Kidney tubule cell (primary cell): Measurements from ENCODE around the gene EXO1.
"Not testable (repeated sequence)": the region's sequence is repeated elsewhere in the genome, so short reads cannot be mapped to it uniquely, and the experiment has no call there.

Source experiments
- DNase-seq: peaks from one replicate; pipeline ENCODE4 v3.0.0-alpha.2; 2018; ENCODE audit warnings: low spot score

The EXO1 gene

DNA sequence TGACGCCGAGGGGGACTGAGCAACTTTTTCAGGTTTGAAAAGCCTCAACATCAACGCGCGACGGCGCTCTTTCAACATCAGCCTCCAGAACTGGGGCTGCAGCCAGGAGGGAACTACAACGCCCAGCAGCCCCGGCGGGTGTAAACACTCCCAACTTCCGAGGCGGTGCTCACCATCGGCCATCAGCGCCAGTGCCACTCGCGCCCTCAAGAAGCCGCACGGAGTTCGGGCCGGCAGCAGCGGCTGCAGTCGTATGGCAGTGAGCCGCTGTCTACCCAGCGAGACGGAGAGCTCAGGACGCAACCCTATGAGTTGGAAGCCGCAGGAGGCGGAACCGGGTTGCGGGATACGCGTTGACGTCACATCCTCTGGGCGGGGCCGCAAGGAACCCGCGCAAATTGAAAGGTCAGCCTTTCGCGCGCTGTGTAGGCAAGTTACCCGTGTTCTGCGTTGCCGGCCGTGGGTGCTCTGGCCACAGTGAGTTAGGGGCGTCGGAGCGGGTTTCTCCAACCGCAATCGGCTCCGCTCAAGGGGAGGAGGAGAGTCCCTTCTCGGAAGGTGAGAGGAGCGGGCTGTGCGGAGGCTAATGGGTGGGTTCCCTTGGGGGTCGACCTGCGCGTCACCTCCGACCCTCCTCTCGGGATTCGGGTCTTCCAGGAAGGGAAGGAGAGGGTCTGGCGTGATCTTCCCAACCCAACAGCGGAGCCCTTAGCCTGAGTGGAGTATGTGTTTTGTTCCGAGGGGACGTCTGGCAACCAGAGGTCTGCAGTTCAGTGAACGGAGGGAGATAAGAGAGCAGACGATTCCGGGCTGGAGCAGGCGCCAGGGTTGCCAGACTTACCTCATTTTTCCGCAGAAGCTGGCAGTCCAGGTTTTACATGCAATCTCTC, at the start of gene EXO1:
TSS of gene EXO1 (plus strand) at position 409 of the 890 bp plus-strand sequence. CDS start 2,222 bp downstream, outside the sequence.
- peak; percentile 91 for DNase-seq

DNA sequence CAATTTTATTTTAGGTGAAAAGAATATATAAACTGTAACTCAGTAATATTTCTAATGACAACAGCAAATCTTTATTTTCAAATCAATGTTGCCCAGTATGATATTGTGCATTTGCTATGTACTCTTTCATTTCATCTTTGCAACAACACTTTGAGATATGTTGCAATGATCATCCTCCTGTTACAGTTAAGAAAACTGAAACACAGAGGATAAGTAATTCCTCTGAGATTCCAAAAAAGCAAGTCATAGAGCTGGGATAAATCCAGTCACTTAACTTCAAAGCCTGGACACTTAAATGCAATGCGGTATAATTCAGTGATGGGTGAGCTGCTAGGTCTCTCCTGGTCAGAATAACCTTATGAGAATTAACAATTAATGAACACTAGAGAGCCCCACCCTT, 48.6 kb upstream of the EXO1 start:
- DNase-seq, result no peak

DNA sequence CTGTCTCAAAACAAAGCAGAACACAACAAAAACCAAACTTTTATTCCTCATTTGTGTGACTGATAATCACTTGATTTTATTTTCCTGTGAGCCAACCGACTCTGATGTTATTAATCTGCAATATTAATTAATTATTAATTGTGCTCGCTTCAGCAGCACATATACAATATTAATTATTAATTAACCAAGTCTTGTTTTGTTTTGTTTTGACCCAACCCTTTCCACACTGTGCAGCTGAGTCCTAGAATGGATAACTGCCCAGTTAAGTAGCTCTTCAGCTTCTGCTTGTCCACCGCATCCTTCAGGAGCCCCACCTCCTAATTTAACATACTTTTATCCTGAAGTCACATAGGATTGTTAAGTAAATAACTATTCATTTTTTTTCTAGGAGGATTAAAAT, 47.4 kb upstream of the EXO1 start:
- DNase-seq, result no peak

DNA sequence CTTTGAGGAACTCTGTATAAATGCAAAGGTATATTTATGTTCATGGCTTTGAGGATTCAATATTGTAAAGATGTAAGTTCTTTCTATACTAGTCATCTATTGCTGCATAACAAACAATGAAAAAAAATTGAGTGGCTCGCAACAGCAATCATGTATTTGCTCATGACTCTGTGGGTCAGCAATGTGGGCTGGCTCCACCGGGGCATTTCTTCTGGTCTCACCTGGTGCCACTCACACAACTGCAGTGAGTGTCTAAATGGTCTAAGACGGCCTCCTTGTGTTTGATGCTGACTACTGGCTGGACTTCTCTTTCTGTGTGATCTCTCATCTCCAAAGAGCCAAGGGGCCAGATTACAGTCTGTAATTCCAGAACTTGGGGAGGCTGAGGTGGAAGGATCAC, 45.1 kb upstream of the EXO1 start:
- DNase-seq, result peak; percentile 13

DNA sequence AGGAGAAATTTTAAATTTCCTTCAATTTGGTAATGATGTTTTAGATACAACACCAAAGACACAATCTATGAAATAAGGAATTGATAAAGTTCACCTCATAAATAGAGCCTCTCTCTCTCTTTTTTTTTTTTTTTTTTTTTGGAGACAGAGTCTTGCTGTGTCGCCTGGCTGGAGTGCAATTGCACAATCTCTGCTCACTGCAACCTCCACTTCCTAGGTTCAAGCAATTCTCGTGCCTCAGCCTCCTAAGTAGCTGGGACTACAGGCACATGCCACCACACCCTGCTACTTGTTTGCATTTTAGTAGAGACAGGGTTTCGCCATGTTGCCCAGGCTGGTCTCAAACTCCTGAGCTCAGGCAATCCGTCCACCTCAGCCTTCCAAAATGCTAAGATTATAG, 43.3 kb upstream of the EXO1 start:
- DNase-seq, result not testable (repeated sequence)

DNA sequence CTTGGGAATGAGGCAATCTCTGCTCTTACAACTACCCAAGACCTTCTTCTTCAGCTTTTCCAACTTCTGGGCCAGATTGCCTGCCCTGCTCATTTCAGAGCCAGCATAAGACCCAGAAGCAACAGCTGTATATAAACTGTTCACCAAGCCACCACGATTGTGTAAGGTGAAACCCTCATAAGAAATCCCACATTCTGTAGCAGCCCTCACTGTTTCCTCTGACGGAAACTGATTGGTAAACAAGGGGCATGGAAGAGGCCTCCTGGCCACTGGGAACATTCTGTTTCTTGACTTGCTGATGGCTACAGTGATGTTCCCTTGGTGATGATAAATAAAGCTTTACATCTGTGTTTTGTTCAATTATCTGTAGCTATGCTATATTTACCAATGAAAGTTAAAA, 39.7 kb upstream of the EXO1 start:
- DNase-seq, result no peak

DNA sequence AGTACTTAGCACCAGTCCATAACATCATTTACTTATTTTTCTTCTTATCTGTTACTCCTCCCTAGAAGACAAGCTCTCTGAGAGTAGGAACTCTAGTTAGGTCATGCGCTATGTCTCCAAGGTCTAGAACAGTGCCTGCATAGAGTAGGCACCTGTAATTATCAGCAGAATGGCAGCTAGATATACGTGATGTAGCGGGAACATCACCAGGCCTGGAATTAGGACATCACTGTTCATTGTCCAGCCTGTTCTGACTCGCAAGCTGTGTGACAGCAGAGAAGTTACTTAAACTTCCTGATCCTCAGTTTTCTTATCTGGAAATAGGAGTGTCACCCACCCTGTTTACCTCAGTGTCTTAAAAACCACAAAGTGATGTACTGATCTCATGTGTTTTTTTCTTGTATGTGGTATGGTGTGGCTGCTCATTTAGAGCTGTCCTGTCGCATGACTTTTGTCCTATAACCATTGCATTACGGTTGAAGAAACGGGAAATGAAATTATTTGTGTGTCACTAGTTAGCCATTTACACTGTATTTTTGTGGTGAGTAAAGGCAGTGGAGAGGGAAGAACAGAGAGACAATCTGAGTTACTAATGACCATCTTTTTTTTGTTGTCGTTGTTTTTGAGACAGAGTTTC, 37.1 kb upstream of the EXO1 start:
- no peak for DNase-seq

DNA sequence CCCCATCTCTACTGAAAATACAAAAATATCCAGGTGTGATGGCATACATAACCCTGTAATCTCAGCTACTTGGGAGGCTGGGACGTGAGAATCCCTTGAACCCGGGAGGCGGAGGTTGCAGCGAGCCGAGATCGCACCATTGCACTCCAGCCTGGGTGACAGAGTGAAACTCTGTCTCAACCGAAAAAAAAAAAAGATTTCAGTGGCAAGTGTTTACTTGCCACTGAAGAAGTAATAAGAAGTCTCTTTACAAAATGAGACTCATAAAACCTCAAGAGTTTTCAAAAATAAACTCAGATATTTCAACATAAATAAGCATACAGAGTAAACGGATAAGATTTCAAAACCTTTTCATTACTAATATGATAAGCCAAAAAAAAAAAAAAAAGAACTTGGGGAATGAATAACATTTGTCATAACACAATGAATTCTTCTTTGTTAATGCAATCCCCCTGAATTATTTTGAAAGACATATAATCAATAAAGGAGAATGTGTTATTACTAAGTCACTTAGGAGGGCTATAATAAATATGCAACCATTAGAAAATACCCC, 34.2 kb upstream of the EXO1 start:
- DNase-seq, result no peak

DNA sequence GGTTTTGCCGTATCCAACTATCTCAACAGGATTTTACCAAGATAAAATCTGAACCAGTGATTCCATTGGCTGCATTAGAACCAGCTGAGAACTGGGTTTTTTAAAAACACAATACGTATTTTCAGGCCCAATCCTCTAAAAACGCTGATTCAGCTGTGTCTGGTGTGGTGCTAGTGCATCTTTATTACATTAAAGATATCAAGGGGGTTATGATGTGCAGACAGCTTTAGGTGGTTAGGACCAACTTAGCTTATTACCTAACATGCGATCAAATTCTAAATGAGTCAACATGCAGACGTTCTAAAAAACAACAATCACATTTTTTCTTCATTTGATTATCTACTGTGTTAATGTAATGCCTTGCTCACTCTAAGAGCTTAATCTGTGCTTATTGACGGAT, 32.0 kb upstream of the EXO1 start:
- no peak for DNase-seq

DNA sequence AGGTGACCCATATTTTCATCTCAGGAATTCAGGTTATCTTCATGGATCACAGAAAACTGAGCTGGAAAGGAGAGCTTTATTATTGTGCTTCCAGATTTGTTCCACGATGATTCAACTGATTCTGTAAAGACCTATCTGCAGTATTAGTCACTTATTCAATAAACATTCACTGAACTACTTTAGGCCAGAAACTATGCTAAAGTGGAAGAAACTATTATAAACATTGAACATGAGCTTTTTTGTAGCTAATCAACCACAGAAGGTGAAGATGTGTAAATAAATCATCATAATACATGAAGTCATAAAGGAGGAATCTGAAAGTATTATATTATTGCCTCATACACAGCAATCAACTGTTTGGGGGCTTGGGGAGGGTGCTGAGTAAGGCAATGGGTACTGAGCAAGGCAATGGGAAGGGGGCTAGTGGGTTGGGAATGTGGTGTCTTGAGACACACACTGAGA, 30.6 kb upstream of the EXO1 start:
- peak; percentile 47 for DNase-seq

DNA sequence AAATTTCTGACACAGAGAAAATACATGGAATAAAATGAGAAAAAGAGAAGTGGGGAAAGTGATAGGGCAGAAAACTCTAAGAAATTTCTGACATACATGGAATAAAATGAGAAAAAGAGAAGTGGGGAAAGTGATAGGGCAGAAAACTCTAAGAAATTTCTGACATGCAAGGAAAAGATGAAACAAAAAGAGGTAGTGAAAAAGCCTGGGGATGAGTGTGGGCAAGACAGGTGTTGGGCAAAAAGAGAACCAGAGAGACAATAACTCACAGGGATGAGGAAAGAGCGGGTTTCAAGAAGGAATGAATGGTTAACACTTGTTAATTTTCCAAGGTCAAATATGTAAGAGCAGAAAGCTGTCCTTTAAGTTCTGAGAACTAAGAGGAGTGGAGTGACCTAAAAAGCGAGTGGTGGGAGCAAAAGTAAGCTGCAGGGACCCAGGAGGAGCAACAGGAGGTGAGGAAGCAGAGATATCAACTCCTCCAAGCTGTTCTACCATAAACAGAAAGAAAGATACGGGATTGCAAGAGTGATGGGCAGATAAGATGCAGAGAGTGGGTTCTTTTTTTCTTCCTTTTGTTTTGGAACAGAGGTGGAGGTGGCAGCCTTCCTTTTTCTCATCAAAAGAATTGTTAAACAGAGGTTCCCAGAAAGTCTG, 29.9 kb upstream of the EXO1 start:
- DNase-seq, result no peak

DNA sequence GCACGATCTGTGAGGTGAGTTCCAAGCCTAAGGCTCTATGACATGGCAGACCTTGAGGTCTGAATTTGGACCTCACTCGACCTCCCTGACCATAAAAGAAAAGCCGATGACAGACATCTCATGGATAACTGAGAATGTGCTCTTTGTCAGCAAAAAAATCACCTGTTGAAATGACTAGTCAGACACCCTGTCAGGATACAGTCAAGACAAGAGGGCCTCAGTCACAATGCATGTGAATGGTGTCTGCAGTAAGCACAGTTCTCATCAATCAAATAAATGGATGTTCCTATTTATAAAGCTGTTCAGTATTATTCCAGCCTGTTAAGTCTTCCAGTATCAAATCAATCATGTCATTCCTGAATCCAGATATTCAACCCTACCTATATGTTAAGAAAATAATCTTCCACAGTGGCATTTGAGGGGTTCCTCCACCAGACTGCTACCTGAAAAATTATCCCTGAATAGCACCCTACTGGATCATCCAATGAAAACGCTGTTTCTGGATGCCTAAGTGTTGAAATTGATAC, 28.6 kb upstream of the EXO1 start:
- DNase-seq, result no peak

DNA sequence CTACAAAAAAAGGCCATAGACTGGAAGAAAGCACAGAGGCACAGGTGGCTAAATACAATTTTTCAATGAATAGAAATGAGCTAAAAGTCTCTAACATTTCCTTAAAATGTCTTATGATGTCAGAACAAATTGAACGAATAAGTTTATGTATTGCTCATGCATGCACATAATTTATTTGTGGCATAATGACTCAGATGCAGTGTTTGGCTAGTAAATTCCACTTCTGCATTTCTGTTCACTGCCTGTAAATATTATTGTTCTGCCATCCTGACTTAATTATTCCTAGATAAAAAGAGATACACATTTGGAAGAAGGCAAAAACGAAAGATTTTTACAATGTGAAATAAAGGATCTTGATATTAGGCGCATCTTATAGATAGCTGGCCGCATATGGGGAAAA, 26.6 kb upstream of the EXO1 start:
- peak; percentile 10 for DNase-seq

DNA sequence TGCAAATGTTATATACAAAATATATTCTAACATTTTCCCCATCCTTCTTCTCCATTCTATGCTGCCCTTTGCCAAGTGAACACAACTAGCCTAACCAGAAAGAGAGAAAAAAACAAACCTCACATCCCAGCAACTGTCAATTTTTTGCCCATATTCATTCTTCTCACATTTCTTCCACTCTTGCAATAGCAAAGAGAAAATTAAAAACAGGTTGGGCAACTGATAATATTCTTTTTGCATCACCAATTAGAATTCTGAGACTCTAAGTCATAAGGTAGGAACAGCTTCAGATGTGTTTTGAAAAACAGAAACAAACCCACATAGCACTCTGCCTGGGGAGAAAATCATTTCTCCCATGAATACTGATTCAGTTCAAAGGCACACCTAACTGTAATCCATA, 25.2 kb upstream of the EXO1 start:
- DNase-seq, result no peak

DNA sequence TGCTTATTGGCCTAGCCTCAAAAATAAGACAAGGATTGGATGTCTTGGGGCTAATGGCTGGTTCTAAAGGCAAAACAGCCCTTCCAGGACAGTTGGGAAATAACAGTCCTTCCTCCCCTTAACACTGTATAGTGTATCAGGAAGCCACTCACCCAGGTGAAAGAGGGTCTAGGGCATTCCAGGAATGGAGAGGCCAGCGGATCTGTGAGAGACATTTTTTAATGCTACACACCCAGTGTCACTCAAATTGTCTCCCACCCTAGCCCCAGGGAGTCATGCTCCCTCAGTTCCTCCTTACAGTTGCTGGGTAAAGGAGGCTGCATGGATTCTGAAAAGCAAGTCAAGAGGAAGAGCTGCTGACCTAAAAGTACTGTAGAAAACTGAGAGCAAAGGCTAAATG, 24.1 kb upstream of the EXO1 start:
- DNase-seq, result no peak

DNA sequence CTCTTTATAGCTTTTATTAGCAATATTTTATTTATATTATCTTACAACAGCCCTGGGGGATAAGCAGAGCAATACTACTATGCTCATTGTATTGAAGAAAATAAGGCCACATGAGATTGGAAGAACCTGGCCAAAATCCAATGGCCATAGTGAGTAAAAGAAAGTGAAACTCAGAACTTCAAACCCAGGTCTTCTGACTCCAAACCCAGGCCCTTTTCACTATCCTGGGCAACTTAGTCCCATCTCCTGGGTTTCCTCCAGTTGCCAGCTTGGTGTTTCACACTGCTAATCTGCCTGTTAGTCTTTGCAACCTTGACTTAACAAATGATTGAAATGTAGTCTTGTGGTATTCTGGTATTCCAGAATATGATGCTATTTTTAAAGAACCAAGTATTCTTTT, 22.4 kb upstream of the EXO1 start:
- no peak for DNase-seq

DNA sequence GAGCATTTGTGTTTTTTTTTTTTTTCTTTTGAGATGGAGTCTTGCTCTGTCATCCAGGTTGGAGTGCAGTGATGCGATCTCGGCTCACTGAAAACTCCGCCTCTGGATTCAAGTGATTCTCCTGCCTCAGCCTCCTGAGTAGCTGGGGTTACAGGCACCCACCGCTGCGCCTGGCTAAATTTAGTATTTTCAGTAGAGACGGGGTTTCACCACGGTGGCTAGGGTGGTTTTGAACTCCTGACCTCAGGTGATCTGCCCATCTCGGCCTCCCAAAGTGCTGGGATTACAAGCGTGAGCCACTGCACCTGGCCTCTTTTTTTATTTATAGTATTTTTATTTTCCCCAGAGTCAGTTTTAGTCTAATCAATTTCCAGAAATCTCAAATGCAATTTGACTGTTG, 21.4 kb upstream of the EXO1 start:
- not testable (repeated sequence) for DNase-seq

DNA sequence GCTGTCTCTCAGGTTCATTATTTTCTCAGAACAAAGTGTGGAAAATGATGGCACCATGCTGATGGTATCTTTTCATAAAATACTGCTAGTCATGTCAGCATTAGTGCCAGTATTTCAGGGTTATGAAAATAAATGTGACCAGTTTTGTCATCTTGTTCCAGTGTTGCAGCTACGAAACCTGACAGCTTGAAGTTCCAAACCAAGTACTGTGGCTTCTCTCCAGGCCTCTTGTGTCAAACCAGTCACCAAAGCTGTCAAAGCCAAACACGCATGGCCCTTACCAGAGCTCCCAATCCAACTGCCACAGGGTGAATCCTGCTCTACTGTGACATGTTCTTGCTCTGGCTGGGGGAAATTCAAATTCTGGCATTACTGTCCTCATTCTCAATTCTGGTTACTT, 20.7 kb upstream of the EXO1 start:
- no peak for DNase-seq

DNA sequence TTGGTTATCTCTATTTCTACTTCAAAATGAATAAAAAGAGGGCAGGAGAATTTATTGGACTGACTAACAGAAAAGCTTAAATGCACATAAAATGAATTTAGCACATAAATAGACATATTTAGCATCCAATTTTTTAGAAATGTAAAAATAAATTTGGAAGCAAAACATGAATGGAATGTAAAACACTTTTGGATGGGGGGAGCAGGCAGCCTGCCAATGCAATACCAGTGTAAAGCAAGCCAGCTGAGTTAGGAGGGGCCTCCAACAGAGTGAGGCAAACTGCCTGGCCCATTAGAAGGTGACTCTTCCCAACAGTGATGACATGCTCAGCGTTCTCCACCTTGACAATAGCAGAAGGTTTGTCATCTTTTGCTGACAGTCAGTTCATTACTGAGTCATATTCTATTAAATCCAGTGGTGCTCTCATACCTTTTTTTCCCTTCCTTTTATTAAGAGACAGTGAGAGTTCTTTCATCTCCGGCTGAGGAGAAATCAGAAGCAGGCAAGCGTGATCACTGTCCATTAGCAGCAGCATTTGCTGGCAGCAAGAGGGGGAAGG, 19.5 kb upstream of the EXO1 start:
- peak; percentile 58 for DNase-seq

DNA sequence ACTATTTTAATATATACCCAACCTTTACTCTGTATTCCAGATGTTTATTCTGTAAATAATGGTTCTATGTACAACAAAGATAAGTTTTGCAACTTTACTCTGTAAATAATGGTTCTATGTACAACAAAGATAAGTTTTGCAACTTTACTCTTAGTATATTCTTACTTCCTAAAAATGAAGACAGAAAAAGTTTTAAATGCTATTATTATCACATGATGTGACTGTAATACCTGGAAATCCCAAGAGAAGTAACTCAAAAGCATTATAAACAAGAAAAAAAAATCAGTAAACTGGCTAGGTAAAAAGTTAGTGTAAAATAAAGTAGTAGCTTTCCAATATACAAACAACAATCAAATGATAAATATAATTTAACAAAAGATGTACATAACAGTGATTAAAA, 18.5 kb upstream of the EXO1 start:
- DNase-seq, result no peak

DNA sequence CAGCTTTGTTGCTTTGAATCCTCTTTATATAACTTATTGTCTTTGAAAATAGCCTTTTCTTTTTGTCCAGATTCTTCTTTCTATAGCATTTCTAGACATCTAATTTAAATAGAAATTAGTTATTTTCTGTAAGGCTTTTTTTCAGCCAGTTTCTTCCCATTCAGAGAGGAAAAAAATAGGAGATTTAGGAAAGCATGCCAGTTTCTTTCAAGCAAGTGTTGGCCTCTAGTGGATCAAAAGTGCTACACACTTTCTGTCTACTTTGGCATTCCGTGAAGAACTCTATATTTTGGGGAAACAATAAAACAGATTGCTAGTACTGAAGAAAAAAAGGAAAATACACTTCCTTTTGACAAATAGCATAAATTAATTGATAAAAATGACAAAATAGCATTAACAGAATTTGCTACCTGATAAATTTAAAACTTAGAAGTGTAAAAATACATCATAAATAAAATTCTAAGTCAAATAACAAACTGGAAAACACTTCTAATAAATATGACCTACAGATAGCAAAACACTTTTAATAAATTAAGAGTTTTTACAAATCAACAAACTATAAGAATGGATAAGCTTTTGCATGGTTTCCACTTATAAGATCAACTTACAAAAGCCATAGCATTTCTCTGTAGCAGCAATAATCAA, 13.1 kb upstream of the EXO1 start:
- DNase-seq, result peak; percentile 54

DNA sequence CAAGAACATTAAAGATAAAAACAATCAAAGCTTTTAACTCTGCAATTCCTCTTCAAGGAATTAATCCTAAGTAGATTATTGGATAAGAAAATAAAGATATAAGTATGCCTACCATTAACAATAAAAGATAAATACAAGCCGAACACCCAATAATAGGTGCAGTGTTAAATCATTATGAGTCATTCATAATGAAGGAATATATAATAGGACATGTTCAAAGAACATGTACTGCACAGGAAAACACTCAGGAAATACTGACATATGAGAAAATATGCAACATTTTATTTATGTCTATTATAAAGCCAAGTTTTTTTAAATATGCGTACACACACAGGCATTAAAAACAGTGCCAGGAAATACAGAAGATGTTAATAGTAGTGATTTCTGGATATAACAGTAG, 11.1 kb upstream of the EXO1 start:
- DNase-seq, result no peak
